ENCODE measurements around the gene FIS1. TPM values are rescaled to one million over a fixed set of nuclear protein-coding genes. Genes with fewer than 3 reads are reported as not detected.
"Not testable (repeated sequence)": the region's sequence is repeated elsewhere in the genome, so short reads cannot be mapped to it uniquely, and the experiment has no call there.

Gene FIS1
- total RNA-seq, 1 donor from 2014 or later = 179 TPM

- no peak for DNase-seq (ENCODE audit: low spot score)
These were observed 13.4 kb upstream of the FIS1 start for GRCh38 chr7:101258243-101258731.

- DNase-seq (ENCODE audit: low spot score) = no peak
These were observed 10.9 kb upstream of the FIS1 start for GRCh38 chr7:101255796-101256195.

- DNase-seq (ENCODE audit: low spot score) = not testable (repeated sequence)
These were observed 8.3 kb upstream of the FIS1 start for GRCh38 chr7:101253199-101253598.

GRCh38 chr7:101251871-101252659 is 7.2 kb upstream of the FIS1 start:
- DNase-seq (ENCODE audit: low spot score) = peak; percentile 99

GRCh38 chr7:101250324-101250723 is 5.4 kb upstream of the FIS1 start:
- no peak for DNase-seq (ENCODE audit: low spot score)

- DNase-seq (ENCODE audit: low spot score) = no peak
These were observed 3.4 kb upstream of the FIS1 start for GRCh38 chr7:101248276-101248675.

- DNase-seq (ENCODE audit: low spot score) = no peak
These were observed 327 bp upstream of the FIS1 start for GRCh38 chr7:101245147-101245668.

- no peak for DNase-seq (ENCODE audit: low spot score)
These were observed 1.1 kb downstream of the FIS1 start for GRCh38 chr7:101243646-101244374.

GRCh38 chr7:101241443-101242349 is 3.2 kb downstream of the FIS1 start:
- no peak for DNase-seq (ENCODE audit: low spot score)

GRCh38 chr7:101241015-101241363 is 3.9 kb downstream of the FIS1 start:
- DNase-seq (ENCODE audit: low spot score) = no peak

- no peak for DNase-seq (ENCODE audit: low spot score)
These were observed 4.5 kb downstream of the FIS1 start for GRCh38 chr7:101240226-101241014.

- DNase-seq (ENCODE audit: low spot score) = no peak
These were observed 5.0 kb downstream of the FIS1 start for GRCh38 chr7:101239951-101240220.

- peak; percentile 30 for DNase-seq (ENCODE audit: low spot score)
These were observed 5.5 kb downstream of the FIS1 start for GRCh38 chr7:101239191-101239950.

- DNase-seq (ENCODE audit: low spot score) = no peak
These were observed 6.4 kb downstream of the FIS1 start for GRCh38 chr7:101238226-101239182.

GRCh38 chr7:101237206-101238067 is 7.4 kb downstream of the FIS1 start, which contains the start of gene CLDN15:
Gene CLDN15, minus strand, starts transcription at chr7:101237802. Its CDS starts 221 bp downstream, at chr7:101237581.
- DNase-seq (ENCODE audit: low spot score) = peak; percentile 66

GRCh38 chr7:101236292-101236835 is 8.5 kb downstream of the FIS1 start:
- no peak for DNase-seq (ENCODE audit: low spot score)

- no peak for DNase-seq (ENCODE audit: low spot score)
These were observed 9.4 kb downstream of the FIS1 start for GRCh38 chr7:101235522-101235921.

GRCh38 chr7:101235050-101235449 is 9.8 kb downstream of the FIS1 start:
- no peak for DNase-seq (ENCODE audit: low spot score)
